Cerebellar cortex (tissue), 1 donor: ENCODE measurements around the gene PCBP3.
"Not testable (repeated sequence)": the region's sequence is repeated elsewhere in the genome, so short reads cannot be mapped to it uniquely, and the experiment has no call there.

Source experiments
- DNase-seq: peaks from one replicate; pipeline ENCODE4 v3.0.0-alpha.2; 2015; ENCODE audit warnings: low spot score

PCBP3 gene

DNA sequence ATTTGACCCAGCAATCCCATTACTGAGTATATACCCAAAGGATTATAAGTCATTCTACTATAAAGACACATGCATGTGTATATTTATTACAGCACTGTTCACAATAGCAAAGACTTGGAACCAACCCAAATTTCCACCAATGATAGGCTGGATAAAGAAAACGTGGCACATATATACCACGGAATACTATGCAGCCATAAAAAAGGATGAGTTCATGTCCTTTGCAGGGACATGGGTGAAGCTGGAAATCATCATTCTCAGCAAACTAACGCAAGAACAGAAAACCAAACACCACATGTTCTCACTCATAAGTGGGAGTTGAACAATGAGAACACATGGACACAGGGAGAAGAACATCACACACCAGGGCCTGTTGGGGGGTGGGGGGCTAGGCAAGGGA is 165.1 kb downstream of the PCBP3 start:
- not testable (repeated sequence) for DNase-seq

- no peak for DNase-seq
Measured at GRCh38 chr21:45809421-45809820, 165.9 kb downstream of the PCBP3 start.

GRCh38 chr21:45811136-45811535 is 167.6 kb downstream of the PCBP3 start:
- DNase-seq: no peak

DNA sequence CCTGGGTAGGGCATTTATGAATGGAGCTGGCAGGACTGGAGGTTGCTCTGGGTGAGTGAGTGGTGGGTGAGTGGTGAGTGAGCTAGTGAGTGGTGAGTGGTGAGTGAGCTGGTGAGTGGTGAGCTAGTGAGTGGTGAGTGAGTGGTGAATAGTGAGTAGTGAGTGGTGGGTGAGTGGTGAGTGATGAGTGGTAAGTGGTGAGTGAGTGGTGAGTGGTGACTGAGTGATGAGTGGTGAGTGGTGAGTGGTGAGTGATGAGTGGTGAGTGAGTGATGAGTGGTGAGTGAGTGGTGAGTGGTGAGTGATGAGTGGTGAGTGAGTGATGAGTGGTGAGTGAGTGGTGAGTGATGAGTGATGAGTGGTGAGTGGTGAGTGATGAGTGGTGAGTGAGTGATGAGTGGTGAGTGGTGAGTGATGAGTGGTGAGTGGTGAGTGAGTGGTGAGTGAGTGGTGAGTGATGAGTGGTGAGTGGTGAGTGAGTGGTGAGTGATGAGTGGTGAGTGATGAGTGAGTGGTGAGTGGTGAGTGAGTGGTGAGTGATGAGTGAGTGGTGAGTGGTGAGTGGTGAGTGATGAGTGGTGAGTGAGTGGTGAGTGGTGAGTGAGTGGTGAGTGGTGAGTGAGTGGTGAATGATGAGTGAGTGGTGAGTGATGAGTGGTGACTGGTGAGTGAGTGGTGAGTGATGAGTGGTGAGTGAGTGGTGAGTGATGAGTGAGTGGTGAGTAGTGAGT is 170.8 kb downstream of the PCBP3 start:
- DNase-seq: not testable (repeated sequence)

DNA sequence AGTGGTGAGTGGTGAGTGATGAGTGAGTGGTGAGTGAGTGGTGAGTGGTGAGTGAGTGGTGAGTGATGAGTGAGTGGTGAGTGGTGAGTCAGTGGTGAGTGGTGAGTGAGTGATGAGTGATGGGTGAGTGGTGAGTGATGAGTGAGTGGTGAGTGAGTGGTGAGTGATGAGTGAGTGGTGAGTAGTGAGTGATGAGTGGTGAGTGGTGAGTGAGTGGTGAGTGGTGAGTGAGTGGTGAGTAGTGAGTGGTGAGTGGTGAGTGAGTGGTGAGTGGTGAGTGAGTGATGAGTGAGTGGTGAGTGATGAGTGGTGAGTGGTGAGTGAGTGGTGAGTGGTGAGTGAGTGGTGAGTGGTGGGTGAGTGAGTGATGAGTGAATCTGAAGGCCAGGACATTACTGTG is 172.3 kb downstream of the PCBP3 start:
- DNase-seq: not testable (repeated sequence)

DNA sequence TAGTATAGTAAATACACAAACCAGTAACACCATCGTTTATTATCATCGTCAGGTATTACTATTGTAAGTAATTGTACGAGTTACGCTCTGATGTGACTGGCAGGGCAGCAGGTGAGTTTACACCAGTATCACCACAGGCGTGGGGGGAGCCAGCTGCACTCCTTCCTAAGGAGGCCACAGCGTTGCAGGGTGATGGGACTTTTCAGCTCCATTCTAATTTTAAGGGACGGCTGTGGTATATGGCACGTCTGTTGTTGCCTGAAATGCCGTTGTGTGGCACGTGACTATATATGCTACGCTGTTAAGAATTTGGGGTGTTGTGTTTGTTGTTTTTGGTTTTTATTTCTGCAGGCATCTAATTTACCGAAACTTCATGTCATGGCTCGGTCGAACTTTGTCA is 173.3 kb downstream of the PCBP3 start:
- DNase-seq: no peak

DNA sequence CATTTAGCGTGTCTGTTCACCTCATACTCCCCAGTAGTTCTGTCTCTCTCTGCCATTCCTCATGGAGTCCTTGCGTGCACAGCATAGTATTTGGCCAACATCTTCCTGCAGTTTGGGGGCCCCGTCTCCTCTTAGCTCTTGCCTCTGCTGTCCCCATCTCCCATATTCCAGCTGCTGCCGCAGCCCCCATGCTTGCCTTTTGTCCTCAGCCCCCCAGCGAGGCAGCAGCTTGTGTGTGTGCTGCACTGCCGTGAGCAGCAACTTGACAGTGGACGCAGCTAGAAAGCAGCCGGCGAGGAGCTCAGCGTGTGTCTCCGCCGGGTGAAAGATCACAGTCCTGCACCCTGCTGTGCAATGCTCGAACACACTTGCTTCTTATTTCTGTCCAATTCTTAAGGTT is 173.8 kb downstream of the PCBP3 start:
- no peak for DNase-seq

GRCh38 chr21:45818276-45818903 is 174.9 kb downstream of the PCBP3 start:
- DNase-seq: no peak

- DNase-seq: no peak
Measured at GRCh38 chr21:45818904-45819285, 175.4 kb downstream of the PCBP3 start.

GRCh38 chr21:45819478-45820170 is 176.1 kb downstream of the PCBP3 start:
- DNase-seq: no peak

- DNase-seq: peak; percentile 97
Measured at GRCh38 chr21:45820171-45821091, 176.9 kb downstream of the PCBP3 start.

GRCh38 chr21:45821315-45821962 is 177.9 kb downstream of the PCBP3 start:
- no peak for DNase-seq

GRCh38 chr21:45821998-45822397 is 178.5 kb downstream of the PCBP3 start:
- no peak for DNase-seq

- DNase-seq: no peak
Measured at GRCh38 chr21:45822429-45823099, 179.0 kb downstream of the PCBP3 start.

DNA sequence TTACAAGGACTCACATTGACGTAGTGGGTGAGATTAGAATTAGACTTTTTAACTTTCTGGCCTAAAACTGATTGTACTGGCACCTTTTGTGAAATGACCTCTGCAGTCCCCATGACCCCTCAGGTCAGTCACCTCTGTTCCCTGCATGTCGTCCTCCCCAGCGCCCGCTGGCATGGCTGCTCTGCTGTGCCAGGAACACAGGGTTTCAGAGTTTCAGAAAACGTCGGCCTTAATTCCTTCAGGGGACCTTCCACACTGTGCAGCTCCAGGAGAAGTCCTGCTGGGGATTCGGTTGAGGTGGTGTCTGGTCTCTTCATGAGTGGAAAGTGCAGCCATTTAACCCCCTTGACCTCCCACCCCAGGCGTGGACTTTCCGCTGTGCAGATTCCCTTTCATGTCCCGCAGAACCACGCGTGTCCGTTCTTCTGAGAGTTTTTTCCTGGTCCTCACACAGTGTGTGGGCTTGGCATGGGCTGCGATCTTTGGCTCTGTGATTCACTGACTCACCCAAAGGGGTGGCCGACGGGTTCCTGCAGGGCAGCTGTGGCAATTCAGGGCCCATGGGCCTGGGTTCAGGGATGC is 179.7 kb downstream of the PCBP3 start:
- DNase-seq: no peak

- DNase-seq: no peak
Measured at GRCh38 chr21:45824546-45825215, 181.2 kb downstream of the PCBP3 start.

- DNase-seq: no peak
Measured at GRCh38 chr21:45825219-45825618, 181.7 kb downstream of the PCBP3 start.

DNA sequence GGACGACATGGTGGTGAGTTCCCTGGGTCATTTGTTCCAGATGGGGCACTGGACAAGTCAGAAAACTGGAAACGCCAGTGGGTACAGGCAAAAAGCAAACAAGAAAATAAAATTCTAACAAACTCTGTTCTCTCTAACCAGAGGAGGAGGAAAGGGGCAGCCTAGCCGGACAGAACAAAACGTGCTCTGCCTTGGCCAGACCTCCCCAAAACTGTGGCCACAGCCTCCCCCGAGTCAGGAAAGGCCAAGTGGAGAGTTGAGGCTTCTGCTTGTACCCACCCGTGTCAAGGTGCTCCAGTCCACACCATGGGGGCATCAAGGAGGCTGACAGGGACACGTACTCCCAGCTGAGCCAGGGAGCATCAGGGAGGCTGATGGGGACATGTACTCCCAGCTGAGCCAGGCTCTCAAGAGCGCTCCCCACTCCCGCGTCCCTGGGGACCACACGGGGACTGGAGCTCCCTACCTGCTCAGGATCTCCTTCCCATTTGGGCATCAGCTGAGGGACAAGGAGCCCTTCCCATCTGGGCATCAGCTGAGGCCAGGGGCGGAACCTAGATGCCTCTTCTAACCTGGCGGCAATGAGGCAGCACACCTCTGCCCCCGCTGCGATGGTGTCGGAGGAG is 183.3 kb downstream of the PCBP3 start:
- no peak for DNase-seq

- DNase-seq: no peak
Measured at GRCh38 chr21:45827302-45827692, 183.8 kb downstream of the PCBP3 start.
